ENCODE data around the gene KLHL29. TPM values are rescaled to one million over a fixed set of nuclear protein-coding genes. Genes with fewer than 3 reads are reported as not detected.

Gene KLHL29
- polyA plus RNA-seq, 3 donors = 8.5 to 10.0 (median 8.8) TPM

DNA sequence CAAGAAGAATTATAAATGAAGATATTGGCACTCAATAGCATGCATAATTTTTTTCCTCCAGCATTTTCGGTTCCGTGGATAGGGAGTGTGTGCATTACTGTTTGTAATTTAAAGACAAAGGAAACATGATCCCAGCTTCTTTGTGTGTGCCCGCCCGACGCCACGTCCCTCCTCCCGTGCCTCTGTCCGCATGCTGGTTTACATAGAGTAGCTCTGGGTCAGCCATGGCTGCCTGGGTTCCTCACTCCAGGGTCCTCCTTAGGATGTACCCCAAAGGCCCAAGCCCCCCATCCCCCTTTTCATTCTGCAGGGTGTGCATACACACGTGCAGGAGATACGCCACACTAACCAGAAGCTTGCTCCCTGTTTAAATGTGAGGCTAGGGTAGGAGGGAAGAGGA is 214.7 kb downstream of the KLHL29 start:
- DNase-seq (ENCODE audit: low read depth in 3 of 3, low spot score in 2 of 3) = no peak

DNA sequence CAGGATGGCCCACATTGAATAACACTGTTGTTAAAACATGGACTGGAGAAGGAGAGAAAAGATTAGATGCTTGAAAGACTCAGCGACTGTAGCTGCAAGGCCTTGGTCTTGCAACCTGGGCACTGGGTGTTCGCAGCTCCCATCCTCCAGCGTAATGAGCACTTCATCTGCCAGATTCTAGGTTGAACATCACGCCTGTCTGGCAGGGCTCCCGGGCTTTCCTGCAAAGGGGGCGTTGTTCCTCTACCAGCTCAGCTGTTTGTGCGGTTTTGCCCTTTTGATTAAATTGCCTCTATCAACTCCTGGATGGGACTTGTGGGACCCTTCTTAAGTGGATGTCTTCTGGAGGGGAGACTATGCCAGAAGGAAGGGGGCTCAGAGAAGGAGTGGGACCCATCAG is 215.4 kb downstream of the KLHL29 start:
- DNase-seq (ENCODE audit: low read depth in 3 of 3, low spot score in 2 of 3) = no peak

DNA sequence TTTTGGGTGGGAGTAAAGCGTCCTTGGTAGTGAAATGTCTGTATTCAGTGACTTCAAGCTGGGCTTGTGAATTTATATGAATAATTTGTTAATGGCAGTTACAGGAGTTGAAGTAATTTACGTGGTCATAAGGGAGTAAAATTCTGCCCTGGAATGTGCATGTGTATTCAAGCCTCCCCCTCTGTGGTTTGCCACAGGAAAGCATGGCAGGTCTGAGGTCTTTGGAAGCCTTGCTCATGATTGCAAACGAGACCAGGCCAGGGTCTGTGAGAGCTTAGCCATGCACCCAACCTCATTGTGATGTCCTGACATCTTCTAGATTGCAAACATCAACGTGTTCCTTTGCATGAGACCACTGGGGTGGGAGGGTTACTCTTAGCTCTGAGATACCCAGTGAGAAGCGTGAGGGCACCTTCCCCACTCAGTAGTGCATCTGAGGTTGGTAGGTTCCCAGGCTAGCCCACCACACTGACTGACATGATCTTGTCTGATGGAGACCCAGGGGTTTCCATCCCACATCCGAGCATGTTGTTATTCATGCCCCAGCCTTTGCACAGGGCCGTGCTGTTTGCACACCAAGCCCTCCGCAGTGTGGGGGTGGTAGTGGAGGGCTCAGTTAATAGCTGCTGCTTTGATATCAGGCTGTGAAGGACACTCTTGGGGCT is 216.5 kb downstream of the KLHL29 start:
- no peak for DNase-seq (ENCODE audit: low read depth in 3 of 3, low spot score in 2 of 3)

DNA sequence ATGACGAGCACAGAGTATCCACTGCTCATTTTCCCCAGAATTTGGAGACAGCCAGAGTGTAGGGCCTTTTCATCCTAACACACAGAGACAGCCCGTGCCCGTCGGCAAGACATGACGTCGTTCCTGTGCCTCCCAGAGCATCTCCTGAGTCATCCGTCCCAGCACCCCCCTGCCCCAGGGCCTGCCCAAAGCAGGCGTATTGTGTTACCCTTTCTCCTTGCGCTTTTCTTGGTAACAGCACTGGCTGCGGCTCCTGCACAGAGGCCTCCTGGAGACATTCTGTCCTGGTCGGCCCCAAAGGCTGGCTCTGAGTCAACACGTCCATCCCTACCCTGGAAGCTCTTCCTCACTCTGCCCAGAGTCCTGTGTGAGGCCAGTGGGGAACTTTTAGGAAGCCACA is 217.1 kb downstream of the KLHL29 start:
- DNase-seq (ENCODE audit: low read depth in 3 of 3, low spot score in 2 of 3) = no peak

DNA sequence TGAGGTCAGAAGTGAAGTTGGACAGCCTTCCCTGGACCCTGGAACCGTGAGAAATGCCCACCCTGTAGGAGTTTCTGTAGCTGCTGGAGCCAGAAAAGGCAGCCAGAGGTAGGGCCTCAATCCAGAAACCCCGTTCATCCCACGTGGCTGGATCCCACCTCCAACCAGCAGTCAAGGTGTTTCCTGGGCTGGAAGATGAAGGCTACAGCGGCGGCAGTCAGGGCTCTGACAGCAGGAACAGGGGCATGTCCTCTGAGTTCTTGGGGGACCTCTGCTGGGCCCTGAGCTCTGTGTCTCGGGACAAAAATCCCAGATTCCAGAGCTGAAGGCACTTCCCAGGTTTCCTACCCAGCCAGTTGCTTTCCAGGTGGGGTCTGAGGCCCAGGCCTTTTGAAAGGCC is 218.2 kb downstream of the KLHL29 start:
- DNase-seq (ENCODE audit: low read depth in 3 of 3, low spot score in 2 of 3) = no peak

DNA sequence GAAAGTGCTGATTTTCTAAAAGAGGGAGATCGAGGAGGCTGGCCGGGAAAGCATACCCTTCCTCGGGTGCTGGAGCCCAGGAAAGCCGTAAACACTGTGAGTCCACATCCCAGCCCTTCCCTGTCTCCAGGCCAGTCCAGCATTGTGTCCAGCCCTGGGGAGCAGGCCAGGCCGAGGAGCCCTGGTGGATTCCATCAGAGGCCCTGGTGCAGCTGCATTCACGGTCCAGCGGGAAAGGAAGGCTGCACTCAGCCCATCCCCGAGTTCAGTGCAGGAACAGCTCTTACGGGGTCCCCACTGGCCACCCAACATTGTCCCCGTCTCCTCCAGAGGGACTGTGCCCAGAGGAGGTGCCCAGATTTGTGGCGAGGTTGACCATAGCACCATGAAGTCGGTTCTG is 218.6 kb downstream of the KLHL29 start:
- no peak for DNase-seq (ENCODE audit: low read depth in 3 of 3, low spot score in 2 of 3)

DNA sequence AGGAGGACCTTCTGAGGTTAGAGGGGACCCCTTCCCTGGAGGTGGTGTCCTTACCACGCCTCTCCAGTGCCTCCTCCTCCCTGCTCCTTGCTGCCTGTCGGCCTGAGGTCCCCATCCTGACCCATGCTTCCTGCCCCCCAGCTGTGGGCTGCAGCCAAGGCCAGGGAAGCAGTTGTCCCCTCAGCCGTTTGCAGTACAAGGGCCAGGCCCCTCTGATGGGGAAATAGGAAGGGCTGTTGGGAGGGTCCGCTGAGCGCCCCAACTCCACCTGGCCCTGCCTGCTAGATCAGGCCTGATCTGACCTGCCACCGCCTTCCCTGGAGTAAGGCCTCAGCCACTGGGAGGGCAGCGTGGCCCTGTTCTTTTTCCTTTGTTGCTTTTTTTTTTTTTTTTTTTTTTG is 219.8 kb downstream of the KLHL29 start:
- no peak for DNase-seq (ENCODE audit: low read depth in 3 of 3, low spot score in 2 of 3)

DNA sequence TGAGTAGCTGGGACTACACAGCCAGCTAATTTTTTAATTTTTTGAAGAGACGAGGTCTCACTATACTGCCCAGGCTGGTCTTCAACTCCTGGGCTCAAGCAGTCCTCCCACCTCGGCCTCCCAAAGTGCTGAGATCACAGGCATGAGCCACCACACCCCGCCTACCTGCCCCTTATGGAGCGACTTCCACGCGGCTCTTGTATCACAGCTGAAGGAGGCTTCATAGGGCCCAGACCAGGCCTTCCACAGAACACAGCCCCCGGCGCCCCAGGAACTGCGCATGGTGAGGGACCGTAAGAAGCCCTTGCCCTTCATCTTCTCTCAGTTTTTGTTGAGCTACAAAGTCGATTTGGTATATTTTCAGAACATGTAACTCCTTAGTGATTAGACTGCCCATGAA is 220.3 kb downstream of the KLHL29 start:
- no peak for DNase-seq (ENCODE audit: low read depth in 3 of 3, low spot score in 2 of 3)

DNA sequence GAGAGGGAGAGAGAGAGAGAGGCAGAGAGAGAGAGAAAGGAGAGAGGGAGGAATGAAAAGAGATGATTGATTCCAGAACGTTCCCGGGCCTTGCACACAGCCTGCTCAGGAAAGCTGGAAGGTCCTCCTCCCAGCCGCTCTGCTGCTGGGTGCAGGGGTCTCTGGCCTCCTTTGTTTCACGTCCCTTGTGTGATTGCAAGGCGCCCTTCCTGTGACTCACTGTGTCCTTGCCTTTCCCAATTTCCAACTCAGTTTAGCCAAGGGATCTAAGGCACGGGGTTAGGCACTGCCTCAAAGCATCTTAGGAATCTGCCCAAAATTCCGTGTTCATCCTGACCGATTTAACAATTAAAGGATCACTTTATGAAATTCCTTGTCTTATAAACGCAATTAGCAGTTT is 221.2 kb downstream of the KLHL29 start:
- DNase-seq (ENCODE audit: low read depth in 3 of 3, low spot score in 2 of 3) = no peak

DNA sequence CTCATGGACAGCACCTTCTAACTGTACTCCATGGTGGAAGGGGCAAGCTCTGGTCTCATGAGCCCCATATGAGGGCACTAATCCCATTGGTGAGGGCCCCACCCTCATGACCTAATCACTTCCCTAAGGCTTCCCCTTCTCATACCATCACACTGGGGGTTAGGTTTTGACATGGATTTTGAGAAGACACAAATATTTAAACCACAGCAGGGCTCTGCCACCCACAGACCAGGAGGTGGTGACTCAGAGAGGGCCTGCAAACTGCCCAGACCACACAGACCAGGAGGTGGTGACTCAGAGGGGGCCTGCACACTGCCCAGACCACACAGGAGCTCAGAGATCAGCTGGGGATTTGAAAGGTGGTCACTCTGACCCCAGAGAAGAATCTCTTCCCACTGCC is 222.0 kb downstream of the KLHL29 start:
- no peak for DNase-seq (ENCODE audit: low read depth in 3 of 3, low spot score in 2 of 3)

DNA sequence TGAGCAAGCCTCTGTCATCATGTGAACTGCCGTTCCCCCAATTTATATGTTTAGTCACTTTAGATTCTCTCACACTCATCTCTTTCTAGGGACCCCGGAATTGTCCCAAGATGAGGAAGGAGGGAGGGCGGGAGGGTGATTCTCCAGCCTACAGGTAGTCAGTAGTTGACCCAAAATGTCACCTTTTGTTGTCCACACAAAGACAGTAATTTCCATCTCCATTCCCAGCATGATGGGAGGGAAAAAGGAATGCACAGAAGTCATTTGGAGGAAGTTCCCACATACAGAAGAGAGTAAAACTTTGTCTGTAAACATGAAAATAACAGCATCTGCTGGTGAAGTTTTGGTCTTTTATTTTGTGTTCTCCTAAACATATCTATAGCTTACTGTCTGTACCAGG is 222.9 kb downstream of the KLHL29 start:
- DNase-seq (ENCODE audit: low read depth in 3 of 3, low spot score in 2 of 3) = no peak

DNA sequence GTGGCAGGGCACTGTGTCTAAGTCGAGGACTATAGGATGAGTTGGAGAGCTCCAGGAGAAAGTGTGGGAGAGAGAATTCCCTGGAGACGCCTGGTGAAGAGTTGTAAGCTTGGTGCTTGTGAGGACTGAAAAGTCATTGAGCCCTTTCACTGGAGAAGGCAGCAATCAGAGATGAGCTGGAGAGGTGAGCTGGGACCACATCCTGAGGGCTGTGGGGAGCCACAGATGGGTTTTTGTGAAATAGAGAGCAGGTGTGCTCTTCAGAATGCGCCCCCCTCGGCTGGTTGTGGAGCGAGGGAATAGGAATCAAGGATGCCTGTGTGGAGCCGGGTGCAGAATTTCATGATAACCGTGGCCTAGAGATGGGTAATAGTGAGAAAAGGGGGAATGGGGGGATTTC is 224.3 kb downstream of the KLHL29 start:
- no peak for DNase-seq (ENCODE audit: low read depth in 3 of 3, low spot score in 2 of 3)

DNA sequence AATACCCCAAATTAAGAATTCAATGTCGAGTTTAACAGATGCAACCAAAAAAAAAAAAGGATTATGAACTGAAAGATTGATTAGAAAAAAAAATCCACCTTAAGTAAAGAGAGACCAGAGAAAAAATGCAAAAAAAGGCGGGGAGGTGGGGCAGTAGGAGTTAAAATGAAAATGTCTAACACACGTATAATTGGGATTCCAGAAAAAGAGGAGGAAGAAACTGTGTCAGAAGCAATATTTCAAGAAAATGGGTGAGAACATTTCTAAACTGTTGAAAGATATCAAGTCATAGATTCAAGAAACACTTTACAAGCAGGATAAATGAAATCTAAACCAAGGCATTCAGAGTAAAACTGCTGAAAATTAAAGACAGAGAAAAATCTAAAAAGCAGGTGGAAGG is 226.9 kb downstream of the KLHL29 start:
- DNase-seq (ENCODE audit: low read depth in 3 of 3, low spot score in 2 of 3) = no peak

DNA sequence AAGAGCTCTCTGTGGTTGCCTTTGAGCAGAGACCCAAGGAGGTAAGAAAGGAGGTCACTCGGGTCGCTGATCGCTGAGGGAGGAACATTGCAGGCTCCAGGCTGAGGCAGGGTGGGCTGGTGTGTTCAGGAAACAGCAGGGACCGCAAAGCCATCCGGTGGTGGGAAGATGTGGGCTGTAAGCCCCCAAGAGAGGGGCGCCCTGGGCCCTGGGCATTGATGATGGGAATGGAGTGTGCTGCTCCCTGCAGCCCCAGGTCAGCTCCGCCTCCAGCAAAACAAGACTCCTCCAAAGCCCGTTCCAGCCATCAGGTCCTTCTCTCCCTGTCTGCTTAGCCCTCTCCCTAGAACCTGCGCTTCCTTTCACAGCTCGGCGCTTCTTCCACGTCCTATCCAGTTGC is 229.7 kb downstream of the KLHL29 start:
- no peak for DNase-seq (ENCODE audit: low read depth in 3 of 3, low spot score in 2 of 3)

DNA sequence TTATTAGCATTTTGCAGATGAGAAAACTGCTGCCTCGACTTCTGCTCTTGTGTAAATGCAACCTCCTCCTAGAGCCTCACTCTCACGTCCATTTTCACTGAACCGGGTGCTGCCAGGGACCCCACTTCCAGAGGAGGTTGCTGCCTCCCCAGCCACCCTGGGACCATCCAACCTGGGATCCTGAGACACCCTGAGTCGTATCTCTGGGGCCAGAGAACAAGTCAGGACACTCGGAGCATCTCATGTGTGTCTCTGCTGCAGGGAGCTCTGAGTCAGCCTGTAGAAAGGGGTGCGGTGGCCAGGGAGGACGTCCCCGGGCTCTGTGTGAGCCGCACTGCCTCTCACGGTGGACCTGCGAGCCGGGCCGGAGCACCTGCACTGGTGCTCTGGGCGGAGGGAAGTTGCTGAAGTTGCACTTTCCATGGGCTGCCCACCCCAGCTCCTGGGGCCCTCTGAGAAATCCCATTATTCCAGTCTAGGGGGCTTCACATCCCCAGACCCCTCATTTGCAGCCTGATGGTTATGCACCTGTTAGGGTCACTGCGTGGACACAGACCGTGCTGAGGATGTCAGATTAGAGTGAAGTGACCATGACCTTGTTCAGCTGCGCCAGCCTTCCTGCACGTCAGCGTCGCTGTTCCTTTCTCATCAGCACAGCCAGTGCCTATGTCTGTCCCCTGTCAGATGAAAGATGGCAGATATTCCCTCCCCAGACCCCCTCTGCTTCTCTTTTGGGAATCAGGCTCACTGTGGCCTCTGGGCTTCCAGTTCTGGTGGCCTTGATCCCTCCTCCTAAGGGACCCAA is 230.4 kb downstream of the KLHL29 start:
- DNase-seq (ENCODE audit: low read depth in 3 of 3, low spot score in 2 of 3) = no peak

DNA sequence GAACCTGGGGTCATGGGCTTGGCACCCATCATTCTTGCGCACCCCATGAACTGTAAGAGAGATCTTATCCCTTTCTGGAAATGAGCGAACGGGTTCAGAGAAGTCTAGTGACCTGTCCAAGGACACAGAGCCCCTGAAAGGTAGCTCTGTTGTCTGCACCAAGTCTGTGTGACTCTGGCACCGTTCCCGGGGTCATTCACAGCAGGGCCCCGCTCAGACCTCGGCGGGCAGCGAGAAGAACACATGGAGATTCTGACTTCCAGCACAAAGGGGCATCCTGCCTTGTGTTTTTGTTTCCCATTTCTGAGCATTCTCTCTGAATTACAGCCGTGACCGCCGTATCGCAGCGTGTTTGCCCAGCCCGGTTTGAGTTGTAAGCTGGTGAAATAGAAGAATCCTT is 231.7 kb downstream of the KLHL29 start:
- no peak for DNase-seq (ENCODE audit: low read depth in 3 of 3, low spot score in 2 of 3)

DNA sequence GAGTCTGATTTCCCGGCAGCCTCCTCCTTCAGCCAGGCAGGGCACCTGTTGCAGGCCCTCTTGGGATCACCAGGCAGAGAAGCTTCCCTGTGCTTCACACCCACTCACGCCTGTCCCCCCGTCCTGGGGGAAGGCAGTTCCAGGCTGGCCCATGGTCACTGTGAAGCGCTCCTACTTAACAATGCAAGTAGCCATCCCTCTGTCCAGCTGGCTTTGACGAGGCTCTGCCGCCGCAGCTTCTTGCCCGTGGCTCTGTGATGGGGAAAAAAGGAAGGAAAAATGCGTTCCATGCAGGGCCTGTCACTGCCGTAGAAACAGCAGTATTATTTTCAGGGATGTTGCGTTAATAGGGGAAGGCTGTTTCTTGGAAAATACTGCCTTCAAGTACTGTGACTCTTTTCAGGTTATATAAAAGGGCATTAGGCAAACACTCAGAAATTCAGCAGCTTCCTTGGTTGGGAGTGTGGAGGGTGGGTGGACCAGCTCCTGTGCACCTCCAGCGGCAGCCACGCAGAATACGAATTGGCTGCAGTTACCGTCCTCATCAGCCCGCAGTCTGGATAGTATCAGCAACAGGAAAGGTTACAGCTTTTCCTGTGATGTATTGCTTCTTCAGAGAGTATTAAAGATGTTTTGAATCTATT is 232.3 kb downstream of the KLHL29 start:
- no peak for DNase-seq (ENCODE audit: low read depth in 3 of 3, low spot score in 2 of 3)

DNA sequence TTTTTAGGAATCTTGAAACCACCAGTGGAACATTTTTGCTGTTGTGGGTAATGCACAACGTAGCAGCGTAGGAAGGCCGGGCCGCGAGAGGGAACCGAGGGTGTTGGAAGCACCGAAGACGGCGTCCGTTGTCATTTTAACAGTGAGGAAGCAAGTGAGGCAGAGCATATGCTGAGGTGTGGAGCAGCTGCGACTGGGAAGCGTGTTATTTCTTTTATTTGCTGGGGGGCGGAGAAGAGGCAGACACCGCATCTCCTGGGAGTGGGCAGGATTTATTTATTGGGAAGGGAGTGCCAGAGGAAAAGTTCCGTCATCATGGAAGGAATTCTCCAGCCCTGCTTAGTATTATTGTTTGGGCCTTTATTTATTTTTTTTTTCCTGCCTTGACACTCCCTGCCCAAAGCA is 232.8 kb downstream of the KLHL29 start:
- DNase-seq (ENCODE audit: low read depth in 3 of 3, low spot score in 2 of 3) = no peak

DNA sequence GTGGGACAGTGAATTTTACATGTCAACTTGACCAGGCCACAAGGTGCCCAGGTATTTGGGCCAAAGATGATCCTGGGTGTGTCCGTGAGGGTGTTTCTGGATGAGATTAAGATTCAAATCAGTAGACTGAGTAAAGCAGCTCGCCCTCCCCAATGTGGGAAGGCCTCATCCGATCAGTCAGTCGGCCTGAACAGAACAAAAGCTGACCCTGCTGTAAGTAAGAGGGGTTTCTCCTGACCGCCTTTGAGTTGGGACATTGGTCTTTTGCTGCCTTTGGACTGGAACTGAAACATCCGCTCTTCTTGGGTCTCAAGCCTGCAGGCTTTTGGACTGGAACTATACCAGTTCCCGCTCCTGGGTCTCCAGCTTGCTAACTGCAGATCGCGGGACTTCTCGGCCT is 233.3 kb downstream of the KLHL29 start:
- DNase-seq (ENCODE audit: low read depth in 3 of 3, low spot score in 2 of 3) = no peak

DNA sequence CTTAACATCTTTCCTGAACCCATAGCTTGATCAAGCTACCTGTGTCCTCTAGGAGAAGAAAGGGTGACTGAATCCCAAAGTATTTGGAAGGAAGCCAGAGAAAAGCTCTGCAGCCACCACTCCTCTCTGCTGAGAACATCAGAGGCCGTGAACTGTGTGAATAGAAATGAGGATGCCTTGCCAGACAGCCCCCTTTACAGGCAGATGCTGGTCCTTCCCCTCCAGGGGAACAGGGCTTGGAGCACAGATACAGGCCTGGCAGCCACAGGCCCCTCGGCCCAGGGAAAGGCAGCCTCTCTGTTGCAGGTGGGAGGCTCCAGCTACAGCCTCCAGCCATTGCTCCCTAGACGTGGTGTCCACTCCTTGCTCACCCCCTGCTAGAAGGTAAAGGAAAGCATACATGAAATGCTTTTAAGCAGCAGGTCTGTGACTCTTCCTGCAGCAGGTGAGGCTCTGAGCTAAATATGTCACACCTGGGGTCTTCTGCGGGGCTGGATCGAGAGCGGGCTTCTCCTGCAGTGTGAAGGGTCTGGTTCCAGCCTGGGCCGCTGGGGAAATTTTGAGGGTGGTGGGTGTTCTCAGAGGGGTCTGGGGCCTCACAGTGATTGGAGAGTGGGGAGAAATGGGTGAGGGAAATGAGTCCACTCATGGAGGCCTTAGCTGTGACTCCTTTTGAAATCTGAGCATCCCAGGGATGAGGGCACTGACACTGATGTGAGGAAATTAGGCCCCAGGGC is 234.0 kb downstream of the KLHL29 start:
- DNase-seq (ENCODE audit: low read depth in 3 of 3, low spot score in 2 of 3) = no peak

DNA sequence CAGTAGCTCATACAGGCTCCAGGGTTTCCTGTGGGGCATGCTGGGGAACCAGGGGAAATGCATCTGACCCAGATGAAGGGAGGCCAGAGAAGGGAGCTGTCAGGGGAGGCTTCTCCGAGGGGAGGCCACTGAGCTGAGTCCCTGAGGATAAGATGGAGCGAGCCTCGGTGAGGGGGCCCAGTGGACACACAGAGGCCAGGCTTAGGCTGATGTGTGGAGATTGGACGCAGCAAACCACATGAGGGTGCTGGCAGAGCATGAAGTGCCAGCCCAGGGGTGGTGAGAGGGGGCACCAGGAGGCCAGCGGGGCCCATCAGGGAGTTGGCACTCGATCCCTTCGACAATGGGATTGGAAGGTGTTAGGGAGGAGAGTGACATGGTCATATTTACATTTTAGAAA is 235.0 kb downstream of the KLHL29 start:
- no peak for DNase-seq (ENCODE audit: low read depth in 3 of 3, low spot score in 2 of 3)

Measured in right renal cortex interstitium (tissue), 3 donors.